Neural progenitor cell (in vitro differentiated cells): ENCODE data around the gene GRK1. TPM values are rescaled to one million over a fixed set of nuclear protein-coding genes. Genes with fewer than 3 reads are reported as not detected.

ENCODE experiments used
- DNase-seq: peaks from one replicate; pipeline ENCODE4 v3.0.0-alpha.2; 2016; ENCODE audit warnings: low spot score
- H2AFZ ChIP-seq: fragments of 200-600 bp; sonication (generic); replicated peaks from 2 replicates; pipeline ENCODE4 v1.6.1; 2016; ENCODE audit warnings: antibody characterized with exemption
- H3F3A ChIP-seq: fragments of 200-600 bp; sonication (generic); 2 replicates; pipeline ENCODE4 v1.6.1; 2016; ENCODE audit warnings: antibody characterized with exemption, low read depth
- H3K27ac ChIP-seq: fragments of 200-600 bp; sonication (generic); 2 replicates; pipeline ENCODE4 v1.5.1; 2016; ENCODE audit warnings: mild to moderate bottlenecking
- H3K27me3 ChIP-seq: fragments of 200-600 bp; sonication (generic); 2 replicates; pipeline ENCODE4 v1.6.1; 2016; ENCODE audit warnings: mild to moderate bottlenecking, moderate library complexity
- H3K36me3 ChIP-seq: fragments of 200-600 bp; sonication (generic); 2 replicates; pipeline ENCODE4 v1.5.1; 2016
- H3K4me1 ChIP-seq: fragments of 200-600 bp; sonication (generic); 2 replicates; pipeline ENCODE4 v1.6.1; 2016; ENCODE audit warnings: mixed run types
- H3K4me2 ChIP-seq: fragments of 200-600 bp; sonication (generic); 2 replicates; pipeline ENCODE4 v1.6.1; 2016
- H3K4me3 ChIP-seq: fragments of 200-600 bp; sonication (generic); 2 replicates; pipeline ENCODE4 v1.5.1; 2016
- H3K79me2 ChIP-seq: fragments of 200-600 bp; sonication (generic); 2 replicates; pipeline ENCODE4 v1.6.1; 2016; ENCODE audit warnings: low read depth
- H3K9ac ChIP-seq: fragments of 200-600 bp; sonication (generic); 2 replicates; pipeline ENCODE4 v1.6.1; 2016
- H3K9me3 ChIP-seq: fragments of 200-600 bp; sonication (generic); 2 replicates; pipeline ENCODE4 v1.5.1; 2016; ENCODE audit warnings: low read depth
- H4K20me1 ChIP-seq: fragments of 200-600 bp; sonication (generic); 2 replicates; pipeline ENCODE4 v1.6.1; 2016; ENCODE audit warnings: low read depth
- H3K27ac Mint-ChIP-seq: 3 replicates; pipeline ENCODE4 v1.8.0; 2021; ENCODE audit warnings: mixed read lengths
- H3K27me3 Mint-ChIP-seq: 2 replicates; pipeline ENCODE4 v1.8.0; 2022; ENCODE audit warnings: low read depth, mild to moderate bottlenecking, inconsistent platforms, moderate library complexity, mixed read lengths; ENCODE audit not compliant: insufficient read depth
- H3K36me3 Mint-ChIP-seq: 3 replicates; pipeline ENCODE4 v1.8.0; 2021; ENCODE audit warnings: mixed read lengths
- H3K4me1 Mint-ChIP-seq: 3 replicates; pipeline ENCODE4 v1.8.0; 2021; ENCODE audit warnings: mixed read lengths
- H3K4me3 Mint-ChIP-seq: 3 replicates; pipeline ENCODE4 v1.8.0; 2021; ENCODE audit warnings: mild to moderate bottlenecking, moderate library complexity, mixed read lengths
- H3K9me3 Mint-ChIP-seq: 3 replicates; pipeline ENCODE4 v1.8.0; 2020; ENCODE audit warnings: mixed read lengths
- EZH2 ChIP-seq: fragments of 200-600 bp; sonication (generic); IDR thresholded peaks from 2 replicates; pipeline ENCODE4 v1.6.1; 2017; ENCODE audit warnings: antibody characterized with exemption, mild to moderate bottlenecking, moderate library complexity
- EZH2phosphoT487 ChIP-seq: fragments of 200-600 bp; sonication (generic); IDR thresholded peaks from 2 replicates; pipeline ENCODE4 v1.6.1; 2017; ENCODE audit warnings: antibody characterized with exemption
- total RNA-seq: library from RNA; depleted of rRNA; stranded (reverse); fragments of >200 nt; gene quantifications from 2 replicates; pipeline ENCODE4 v1.2.3, GENCODE V29; 2015; ENCODE audit warnings: low replicate concordance
- TF ChIP-seq, protein P1 (sequence below): fragments of 200-600 bp; sonication (generic); IDR thresholded peaks from 2 replicates; pipeline ENCODE4 v1.5.1; 2017; ENCODE audit warnings: antibody characterized with exemption, mild to moderate bottlenecking

The GRK1 gene
- total RNA-seq, 1 donor from 2014 or later: not detected

DNA sequence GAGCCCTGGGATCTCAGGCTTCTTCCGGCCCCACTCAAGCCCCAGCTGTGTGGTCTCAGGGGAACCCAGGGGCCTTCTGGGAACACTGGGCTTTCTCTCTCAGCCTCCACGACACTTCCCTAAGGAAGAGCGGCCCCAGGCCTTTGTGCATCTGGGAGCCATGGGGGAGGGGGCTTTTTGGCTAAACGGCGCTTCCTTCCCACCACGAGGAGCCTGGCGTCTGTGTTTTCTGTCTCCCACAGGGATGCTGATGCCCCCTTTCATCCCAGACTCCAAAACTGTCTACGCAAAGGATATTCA, 67.8 kb downstream of the GRK1 start:
- Histone ChIP-seq H3K27ac (no peak overlapping the region), H3K36me3 (no peaks in the 10 kb centered on the region), H3K4me1 (no peaks in the 10 kb centered on the region), H3K4me2 (no peak overlapping the region), H3K4me3 (no peak overlapping the region), H4K20me1 (no peaks in the 10 kb centered on the region), H3K79me2 (no peaks in the 10 kb centered on the region), H3K9ac (no peak overlapping the region), H3F3A (peaks cover 9% of the 10 kb centered on the region), H3K27me3 (no peaks in the 10 kb centered on the region), H3K9me3 (no peaks in the 10 kb centered on the region), H2AFZ (no peak overlapping the region)
- DNase-seq: no peak
- H3K4me3 Mint-ChIP-seq: no peak overlapping the region
- no peak overlapping the region for H3K27ac Mint-ChIP-seq
- peaks cover 10% of the 10 kb centered on the region for H3K27me3 Mint-ChIP-seq
- no peaks in the 10 kb centered on the region for H3K4me1 Mint-ChIP-seq
- H3K9me3 Mint-ChIP-seq: peaks cover 5% of the 10 kb centered on the region
- H3K36me3 Mint-ChIP-seq: no peaks in the 10 kb centered on the region
- TF ChIP-seq EZH2 (no peak), EZH2phosphoT487 (no peak)
- TF ChIP-seq, protein P1, sequence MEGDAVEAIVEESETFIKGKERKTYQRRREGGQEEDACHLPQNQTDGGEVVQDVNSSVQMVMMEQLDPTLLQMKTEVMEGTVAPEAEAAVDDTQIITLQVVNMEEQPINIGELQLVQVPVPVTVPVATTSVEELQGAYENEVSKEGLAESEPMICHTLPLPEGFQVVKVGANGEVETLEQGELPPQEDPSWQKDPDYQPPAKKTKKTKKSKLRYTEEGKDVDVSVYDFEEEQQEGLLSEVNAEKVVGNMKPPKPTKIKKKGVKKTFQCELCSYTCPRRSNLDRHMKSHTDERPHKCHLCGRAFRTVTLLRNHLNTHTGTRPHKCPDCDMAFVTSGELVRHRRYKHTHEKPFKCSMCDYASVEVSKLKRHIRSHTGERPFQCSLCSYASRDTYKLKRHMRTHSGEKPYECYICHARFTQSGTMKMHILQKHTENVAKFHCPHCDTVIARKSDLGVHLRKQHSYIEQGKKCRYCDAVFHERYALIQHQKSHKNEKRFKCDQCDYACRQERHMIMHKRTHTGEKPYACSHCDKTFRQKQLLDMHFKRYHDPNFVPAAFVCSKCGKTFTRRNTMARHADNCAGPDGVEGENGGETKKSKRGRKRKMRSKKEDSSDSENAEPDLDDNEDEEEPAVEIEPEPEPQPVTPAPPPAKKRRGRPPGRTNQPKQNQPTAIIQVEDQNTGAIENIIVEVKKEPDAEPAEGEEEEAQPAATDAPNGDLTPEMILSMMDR: no peak

DNA sequence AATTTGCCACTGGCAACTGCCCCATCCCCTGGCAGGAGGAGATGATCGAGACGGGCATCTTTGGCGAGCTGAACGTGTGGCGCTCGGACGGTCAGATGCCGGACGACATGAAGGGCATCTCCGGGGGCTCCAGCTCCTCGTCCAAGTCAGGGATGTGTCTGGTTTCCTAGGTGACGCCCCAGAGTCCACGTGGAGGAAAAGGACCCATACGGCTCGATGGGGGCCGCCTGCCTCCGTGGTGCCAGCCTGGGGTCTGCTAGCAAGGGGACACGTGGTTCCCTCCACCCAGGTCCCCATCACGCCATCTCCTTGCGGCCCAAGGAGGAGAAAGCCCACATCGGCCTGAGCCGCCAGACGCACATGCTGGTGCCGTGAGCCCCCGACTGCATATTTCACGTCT, 68.2 kb downstream of the GRK1 start:
- no peaks in the 10 kb centered on the region for H3K36me3 Mint-ChIP-seq
- no peak overlapping the region for H3K4me3 ChIP-seq
- no peaks in the 10 kb centered on the region for H3K4me1 Mint-ChIP-seq
- H3K9me3 Mint-ChIP-seq: peaks cover 5% of the 10 kb centered on the region
- no peak overlapping the region for H3K27ac ChIP-seq
- H3K27me3 ChIP-seq: no peaks in the 10 kb centered on the region
- peaks cover 9% of the 10 kb centered on the region for H3F3A ChIP-seq
- H3K4me2 ChIP-seq: no peak overlapping the region
- peaks cover 10% of the 10 kb centered on the region for H3K27me3 Mint-ChIP-seq
- H3K9ac ChIP-seq: no peak overlapping the region
- H4K20me1 ChIP-seq: no peaks in the 10 kb centered on the region
- no peaks in the 10 kb centered on the region for H3K9me3 ChIP-seq
- TF ChIP-seq EZH2phosphoT487 (no peak), EZH2 (no peak)
- TF ChIP-seq, protein P1: no peak
- H2AFZ ChIP-seq: no peak overlapping the region
- no peaks in the 10 kb centered on the region for H3K36me3 ChIP-seq
- H3K27ac Mint-ChIP-seq: no peak overlapping the region
- H3K4me1 ChIP-seq: no peaks in the 10 kb centered on the region
- no peak for DNase-seq
- H3K4me3 Mint-ChIP-seq: no peak overlapping the region
- H3K79me2 ChIP-seq: no peaks in the 10 kb centered on the region

DNA sequence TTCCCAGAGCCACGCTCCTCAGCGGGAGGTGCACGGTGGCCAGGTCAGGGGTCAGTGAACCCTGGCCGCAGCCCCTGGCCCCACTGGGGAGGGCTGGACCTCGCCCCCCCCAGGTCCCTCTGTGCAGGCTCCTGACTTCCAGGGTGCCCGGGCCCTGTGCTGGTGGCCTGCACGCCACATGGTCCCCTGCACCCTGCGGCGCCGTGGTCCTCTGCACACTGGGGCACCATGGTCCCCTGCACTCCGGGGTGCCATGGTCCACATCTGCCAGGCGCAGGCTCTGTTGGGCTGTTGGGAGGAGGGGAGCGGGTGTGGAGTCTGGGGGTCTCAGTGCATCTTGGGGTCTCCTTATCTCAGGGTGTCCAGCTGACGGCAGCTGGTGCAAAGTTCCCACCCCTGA, 68.7 kb downstream of the GRK1 start:
- Histone ChIP-seq H3K4me3 (no peak overlapping the region), H3K27ac (no peak overlapping the region), H3K79me2 (no peaks in the 10 kb centered on the region), H3K4me1 (no peaks in the 10 kb centered on the region), H3K9me3 (no peaks in the 10 kb centered on the region), H2AFZ (no peak overlapping the region), H3K36me3 (no peaks in the 10 kb centered on the region), H3K27me3 (no peaks in the 10 kb centered on the region), H3K4me2 (no peak overlapping the region), H3K9ac (no peak overlapping the region), H4K20me1 (no peaks in the 10 kb centered on the region), H3F3A (peaks cover 9% of the 10 kb centered on the region)
- no peak for DNase-seq
- Mint-ChIP-seq H3K9me3 (peaks cover 3% of the 10 kb centered on the region), H3K4me3 (no peak overlapping the region), H3K36me3 (no peaks in the 10 kb centered on the region), H3K4me1 (no peaks in the 10 kb centered on the region), H3K27me3 (peaks cover 10% of the 10 kb centered on the region), H3K27ac (no peak overlapping the region)
- TF ChIP-seq, protein P1: no peak
- TF ChIP-seq EZH2phosphoT487 (no peak), EZH2 (no peak)

DNA sequence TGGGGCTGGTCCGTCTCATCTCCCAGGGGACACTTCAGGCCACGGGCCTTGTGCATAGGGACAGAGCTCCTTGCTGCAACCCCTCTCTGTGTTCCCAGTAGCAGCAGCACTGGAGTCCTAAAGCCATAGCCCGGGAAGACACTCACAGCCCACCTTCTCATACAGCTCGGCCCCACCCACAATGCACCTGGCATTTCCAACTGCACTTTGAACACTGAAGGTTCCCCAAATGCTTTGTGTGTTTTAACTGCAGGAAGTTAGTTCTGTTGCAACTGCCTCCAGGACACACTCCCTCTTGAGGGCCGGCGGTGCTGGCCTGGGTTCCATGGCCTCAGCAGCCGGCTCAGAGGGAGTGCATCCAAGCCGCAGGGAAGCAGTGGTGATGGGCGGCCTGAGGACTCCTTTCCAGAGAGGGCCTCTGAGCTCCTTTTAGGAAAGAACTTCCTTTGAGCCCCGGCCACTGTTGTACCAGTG, 69.3 kb downstream of the GRK1 start:
- Histone ChIP-seq H3K79me2 (no peaks in the 10 kb centered on the region), H3F3A (peaks cover 9% of the 10 kb centered on the region), H3K4me3 (no peak overlapping the region), H3K27me3 (no peaks in the 10 kb centered on the region), H3K9me3 (no peaks in the 10 kb centered on the region), H3K4me1 (no peaks in the 10 kb centered on the region), H3K36me3 (no peaks in the 10 kb centered on the region), H3K4me2 (no peak overlapping the region), H2AFZ (no peak overlapping the region), H3K27ac (no peak overlapping the region), H4K20me1 (no peaks in the 10 kb centered on the region), H3K9ac (no peak overlapping the region)
- TF ChIP-seq, protein P1: no peak
- TF ChIP-seq EZH2phosphoT487: no peak
- no peak for TF ChIP-seq EZH2
- Mint-ChIP-seq H3K4me1 (peaks cover 2% of the 10 kb centered on the region), H3K9me3 (peaks cover 2% of the 10 kb centered on the region), H3K4me3 (no peak overlapping the region), H3K27me3 (peaks cover 10% of the 10 kb centered on the region), H3K36me3 (no peaks in the 10 kb centered on the region), H3K27ac (no peak overlapping the region)
- no peak for DNase-seq
